Keratinocyte (primary cell): ENCODE results near the gene NUP160.

Experiments
- CTCF ChIP-seq, 3 experiments: IDR thresholded peaks in 1 of 3; conservative IDR thresholded peaks in 1 of 3; optimal IDR thresholded peaks in 1 of 3; 2 replicates in 2 of 3; 3 replicates in 1 of 3; pipeline versions ENCODE3 to v1.5.1; 2011; ENCODE audit warnings: low read length in 3 of 3, mild to moderate bottlenecking in 3 of 3, moderate library complexity in 2 of 3, control low read depth in 1 of 3, inconsistent platforms in 1 of 3; ENCODE audit not compliant: insufficient read depth in 2 of 3; ENCODE audit errors: extremely low read depth in 1 of 3
- EZH2 ChIP-seq: IDR thresholded peaks from one replicate; pipeline ENCODE4 v1.6.1; 2012; ENCODE audit warnings: inconsistent platforms, mild to moderate bottlenecking, low read length, moderate library complexity

- TF ChIP-seq CTCF (optimal IDR thresholded peaks at IDR 0.05 in 1 of 3, IDR thresholded peaks at IDR 0.05 in 1 of 3, conservative IDR thresholded peaks at IDR 0.05 in 1 of 3; ENCODE audit: extremely low read depth in 1 of 3, insufficient read depth in 2 of 3, low read length in 3 of 3) (no peak), EZH2 (no peak)
These were observed 46.9 kb upstream of the NUP160 start for GRCh38 chr11:47895035-47895434.
